ENCODE data around the gene UQCC3. TPM values are rescaled to one million over a fixed set of nuclear protein-coding genes. Genes with fewer than 3 reads are reported as not detected.

The UQCC3 gene
- total and polyA plus RNA-seq, 2 of the 13 experiments (the other 11 are each of a cell fraction or from before 2014, with no cell fraction given) = 7.7 to 16.0 TPM

- peak; percentile 62 for TF ChIP-seq TFDP2 (CRISPR knock-in tag; IDR thresholded peaks at IDR 0.05)
- TF ChIP-seq ZNF558 (CRISPR knock-in tag; IDR thresholded peaks at IDR 0.05; ENCODE audit: borderline replicate concordance) = peak; percentile 64; the same call in 1 of the 2 replicates
- peak; percentile 77; the same call in 2 of the 3 replicates for TF ChIP-seq MXI1 (IDR thresholded peaks at IDR 0.05; ENCODE audit: borderline replicate concordance, low read depth, low read length)
- no peak for TF ChIP-seq MLXIP (CRISPR knock-in tag; IDR thresholded peaks at IDR 0.05; ENCODE audit: borderline replicate concordance)
- peak; percentile 51 for TF ChIP-seq HNRNPH1 (optimal IDR thresholded peaks at IDR 0.05; ENCODE audit: low read depth, low read length)
- no peak for TF ChIP-seq ZNF382 (CRISPR knock-in tag; IDR thresholded peaks at IDR 0.05; ENCODE audit: borderline replicate concordance)
- no peak for TF ChIP-seq SRSF4 (IDR thresholded peaks at IDR 0.05; ENCODE audit: low read depth, low read length, poor library complexity, severe bottlenecking)
- peak; percentile 56; the same call in 1 of the 2 replicates for TF ChIP-seq ZNF224 (CRISPR knock-in tag; IDR thresholded peaks at IDR 0.05)
- TF ChIP-seq CTCF (CRISPR knock-in tag; IDR thresholded peaks at IDR 0.05) = no peak
- peak; percentile 85; the same call in 1 of the 2 replicates for TF ChIP-seq REPIN1 (CRISPR knock-in tag; IDR thresholded peaks at IDR 0.05; ENCODE audit: borderline replicate concordance, low read depth)
- TF ChIP-seq SIX1 (CRISPR knock-in tag; IDR thresholded peaks at IDR 0.05; ENCODE audit: borderline replicate concordance) = 0 out of 2 replicates have a peak, but pooled peaks have one; percentile 44
- TF ChIP-seq HNRNPUL1 (IDR thresholded peaks at IDR 0.05; ENCODE audit: low read depth, low read length) = no peak
- TF ChIP-seq HOXA9 (CRISPR knock-in tag; IDR thresholded peaks at IDR 0.05; ENCODE audit: borderline replicate concordance) = no peak
- TF ChIP-seq KDM5A (IDR thresholded peaks at IDR 0.05; ENCODE audit: borderline replicate concordance, low read length) = peak; percentile 96
- TF ChIP-seq NFAT5 (CRISPR knock-in tag; IDR thresholded peaks at IDR 0.05) = 0 out of 2 replicates have a peak, but pooled peaks have one; percentile 34
- TF ChIP-seq RCOR2 (CRISPR knock-in tag; IDR thresholded peaks at IDR 0.05) = no peak
Measured at GRCh38 chr11:62678770-62679696, 7.6 kb downstream of the UQCC3 start, which contains the start of gene UBXN1 (continued).
